Activated CD4-positive, alpha-beta T cell treated with anti-CD3 and anti-CD28 coated beads for 24 hours (primary cell): ENCODE measurements around the gene NUP42.
"Not testable (repeated sequence)": the region's sequence is repeated elsewhere in the genome, so short reads cannot be mapped to it uniquely, and the experiment has no call there.

Experiments
- DNase-seq, 2 donors: peaks; one replicate each; pipeline ENCODE4 v3.0.0-alpha.2; 2020; ENCODE audit warnings: low read depth in 2 of 2

NUP42 gene

GRCh38 chr7:23204241-23204640, 22.4 kb downstream of the NUP42 start:
- no peak for DNase-seq

- DNase-seq: no peak
These were observed 23.7 kb downstream of the NUP42 start for GRCh38 chr7:23205577-23205908.

GRCh38 chr7:23205909-23206767, 24.3 kb downstream of the NUP42 start:
- no peak for DNase-seq

DNA sequence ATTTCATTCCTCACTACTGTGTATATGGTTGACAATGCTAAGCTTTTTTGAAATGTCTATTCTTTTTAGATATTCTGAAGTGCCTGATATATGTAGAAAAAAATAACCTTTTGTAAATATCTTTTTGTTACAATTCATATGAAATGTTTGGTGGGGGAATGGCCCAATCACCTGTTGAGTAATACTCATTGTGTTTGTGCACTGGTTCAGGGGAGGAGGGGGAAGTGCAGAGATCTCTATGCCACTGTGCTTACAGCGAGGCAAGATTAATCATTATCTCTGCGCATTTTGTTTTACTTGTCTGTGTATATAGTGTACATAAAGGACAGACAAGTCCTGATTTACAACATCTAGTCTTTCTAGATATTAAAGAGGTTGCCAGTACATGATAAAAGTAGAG, 25.2 kb downstream of the NUP42 start:
- DNase-seq: no peak

DNA sequence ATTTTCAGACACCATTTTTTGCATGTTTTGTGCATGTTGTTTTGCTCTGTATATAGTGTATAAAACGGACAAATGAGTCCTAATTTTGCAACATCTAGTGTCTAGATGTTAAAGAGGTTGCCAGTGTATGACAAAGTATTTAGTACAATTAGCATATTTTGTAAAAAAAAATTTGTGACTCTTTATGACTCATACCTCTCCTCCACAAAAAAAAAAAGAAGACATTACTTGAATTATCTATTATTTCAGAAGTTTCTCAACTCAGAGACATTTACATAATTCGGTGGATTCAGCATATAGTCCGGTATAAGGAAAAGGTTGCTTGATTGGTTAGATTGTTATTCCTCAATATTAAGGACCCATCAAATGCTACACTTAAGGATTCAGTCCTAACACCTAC, 26.0 kb downstream of the NUP42 start:
- no peak for DNase-seq

GRCh38 chr7:23208316-23208715, 26.5 kb downstream of the NUP42 start:
- no peak for DNase-seq

DNA sequence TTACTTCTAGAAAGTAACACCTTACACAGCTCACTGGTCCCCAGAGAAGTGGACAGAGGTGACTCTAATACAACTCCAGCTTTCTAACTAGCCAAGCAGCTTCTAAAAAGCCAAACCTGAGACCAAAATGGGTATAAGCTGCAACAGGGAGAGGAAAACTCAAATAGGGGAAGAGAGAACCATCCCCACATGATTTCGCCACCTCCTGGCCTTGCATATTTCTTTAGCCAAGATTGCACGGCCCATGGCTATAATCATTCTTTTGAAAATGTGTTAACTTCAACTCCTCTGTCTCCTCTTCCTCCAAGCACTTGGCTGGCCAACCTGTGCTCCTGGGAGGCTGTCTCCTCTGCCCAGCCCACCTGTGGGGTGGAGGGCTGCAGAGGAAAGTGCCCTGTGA, 28.7 kb downstream of the NUP42 start:
- DNase-seq: no peak

DNA sequence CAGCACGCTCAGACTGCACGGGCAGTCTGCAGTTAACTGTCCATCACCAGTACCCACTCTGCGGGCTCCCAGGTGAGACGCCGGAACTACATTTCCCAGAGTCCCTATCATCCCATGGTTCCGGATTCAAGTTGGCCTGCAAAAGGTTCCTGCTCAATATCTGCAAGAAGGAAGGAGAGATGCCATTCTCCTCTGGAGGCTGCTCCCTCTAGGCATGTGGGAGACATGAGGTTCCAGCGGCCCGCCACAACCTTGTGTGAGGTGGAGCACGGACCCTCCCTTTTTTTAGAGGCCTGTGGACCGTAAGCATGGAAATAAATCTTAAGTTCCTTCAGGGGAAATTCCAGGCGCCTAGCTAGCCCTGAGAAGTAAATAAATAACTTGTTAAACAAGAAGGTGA, 29.7 kb downstream of the NUP42 start:
- DNase-seq: no peak

GRCh38 chr7:23212395-23212794, 30.5 kb downstream of the NUP42 start:
- DNase-seq: no peak

- DNase-seq: no peak
These were observed 31.0 kb downstream of the NUP42 start for GRCh38 chr7:23212841-23213240.

- DNase-seq: no peak
These were observed 31.9 kb downstream of the NUP42 start for GRCh38 chr7:23213755-23214154.

- no peak for DNase-seq
These were observed 32.6 kb downstream of the NUP42 start for GRCh38 chr7:23214423-23214822.

DNA sequence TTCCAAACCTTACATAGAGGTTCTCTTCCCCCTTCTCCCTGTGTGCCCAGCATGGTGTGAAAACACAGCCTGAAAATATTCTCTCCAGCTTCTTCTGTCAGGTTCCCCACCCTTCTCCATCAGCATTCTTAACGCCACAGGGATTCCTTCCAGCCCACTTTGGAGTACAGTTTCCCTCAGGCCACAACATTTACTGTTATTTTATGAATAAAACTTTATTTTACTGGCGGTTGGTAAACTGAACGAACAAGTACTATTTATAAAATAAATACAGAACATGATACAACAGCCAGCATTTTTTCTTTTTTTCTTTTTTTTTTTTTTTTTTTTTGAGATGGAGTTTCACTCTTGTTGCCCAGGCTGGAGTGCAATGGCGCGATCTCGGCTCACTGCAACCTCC, 33.1 kb downstream of the NUP42 start:
- no peak for DNase-seq

GRCh38 chr7:23216021-23216420, 34.2 kb downstream of the NUP42 start:
- no peak for DNase-seq

DNA sequence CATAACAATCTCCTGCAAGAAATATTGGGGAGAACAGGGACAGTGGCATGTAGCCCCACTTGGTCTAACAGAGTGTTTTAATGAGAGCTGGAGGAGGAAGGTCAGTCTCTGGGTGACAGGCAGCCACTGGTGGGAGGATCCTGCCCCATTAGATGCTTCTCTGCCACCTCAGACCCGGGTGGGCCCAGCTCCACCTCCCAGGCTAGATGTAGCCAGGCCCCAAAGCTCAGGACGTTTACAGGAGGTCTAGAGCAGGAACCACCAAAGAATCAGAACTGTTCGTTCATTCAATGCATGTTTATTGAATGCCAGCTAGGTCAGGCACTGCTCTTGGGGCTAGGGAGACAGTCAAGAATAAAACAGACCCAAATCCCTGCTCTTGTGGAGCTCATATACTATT, 36.3 kb downstream of the NUP42 start:
- DNase-seq: no peak

GRCh38 chr7:23220690-23221305, 39.0 kb downstream of the NUP42 start:
- DNase-seq: no peak

DNA sequence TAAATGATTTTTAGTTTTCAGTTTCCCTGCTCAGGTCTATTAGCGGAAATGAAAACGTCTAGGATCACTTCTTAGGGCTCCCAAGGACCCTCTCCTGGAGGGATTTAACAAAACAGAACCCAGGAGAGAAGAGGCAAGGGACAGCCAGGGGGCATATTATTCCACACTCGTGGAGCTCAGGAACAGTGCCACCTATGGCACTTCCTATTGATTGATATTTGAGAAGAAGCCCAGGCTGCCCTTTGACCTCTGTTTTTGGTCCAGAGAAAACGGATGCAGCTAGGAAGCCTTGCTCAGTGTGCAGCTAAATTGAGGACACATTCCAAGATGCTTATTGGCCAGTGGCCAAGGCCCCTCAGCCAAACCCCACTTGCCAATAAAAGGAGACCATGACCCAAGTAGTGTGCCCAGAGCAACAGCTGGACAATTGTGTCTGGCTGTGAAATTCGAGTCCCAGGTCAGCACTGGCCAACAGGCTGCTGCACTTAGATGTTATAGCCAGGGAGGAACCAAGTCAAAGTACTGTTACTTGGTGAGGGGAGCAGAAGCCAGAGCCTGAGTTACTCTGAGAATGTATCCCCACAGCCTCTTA, 40.7 kb downstream of the NUP42 start:
- no peak for DNase-seq

- DNase-seq: not testable (repeated sequence)
These were observed 42.5 kb downstream of the NUP42 start for GRCh38 chr7:23224364-23224763.

GRCh38 chr7:23226844-23227450, 45.1 kb downstream of the NUP42 start:
- no peak for DNase-seq

DNA sequence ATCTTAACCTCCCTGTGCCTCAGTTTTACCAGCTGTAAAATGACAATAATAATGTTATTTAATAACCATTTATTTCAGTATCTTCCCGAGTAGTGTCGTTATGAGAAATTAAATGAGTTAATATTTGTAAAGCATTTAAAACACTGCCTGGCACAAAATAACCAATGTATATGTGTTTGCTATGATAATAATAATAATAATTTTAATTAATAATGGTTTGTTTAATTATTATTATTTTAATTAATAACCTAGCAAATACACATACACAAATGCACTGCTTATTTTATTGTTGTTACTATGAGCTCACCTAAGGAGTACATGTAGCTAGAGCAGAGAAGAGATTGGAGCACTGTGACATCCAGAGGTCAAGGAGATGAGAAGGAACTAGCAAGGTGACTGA, 46.6 kb downstream of the NUP42 start:
- DNase-seq: no peak

DNA sequence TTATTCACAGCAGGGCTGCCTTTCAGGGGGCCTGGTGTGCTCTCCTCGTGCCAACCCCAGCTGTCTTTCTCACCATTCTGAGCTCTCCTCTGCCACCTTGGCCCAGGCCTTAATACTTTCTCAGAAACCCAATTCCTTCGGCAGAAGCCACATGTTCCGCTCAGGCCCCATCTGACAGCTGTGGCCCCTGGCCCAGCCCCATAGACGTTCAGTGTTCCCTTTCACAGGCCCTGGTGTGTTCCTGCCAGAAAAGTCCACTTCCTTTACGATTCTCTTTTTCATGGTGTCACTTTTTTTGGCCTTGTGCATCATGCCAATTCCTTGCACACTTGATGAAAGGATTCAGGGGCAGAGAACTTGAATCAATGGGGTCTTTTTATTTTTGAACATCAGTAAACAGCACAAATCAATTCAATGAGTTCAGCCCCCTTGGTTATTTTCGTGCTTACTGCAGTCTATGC, 48.8 kb downstream of the NUP42 start:
- no peak for DNase-seq

DNA sequence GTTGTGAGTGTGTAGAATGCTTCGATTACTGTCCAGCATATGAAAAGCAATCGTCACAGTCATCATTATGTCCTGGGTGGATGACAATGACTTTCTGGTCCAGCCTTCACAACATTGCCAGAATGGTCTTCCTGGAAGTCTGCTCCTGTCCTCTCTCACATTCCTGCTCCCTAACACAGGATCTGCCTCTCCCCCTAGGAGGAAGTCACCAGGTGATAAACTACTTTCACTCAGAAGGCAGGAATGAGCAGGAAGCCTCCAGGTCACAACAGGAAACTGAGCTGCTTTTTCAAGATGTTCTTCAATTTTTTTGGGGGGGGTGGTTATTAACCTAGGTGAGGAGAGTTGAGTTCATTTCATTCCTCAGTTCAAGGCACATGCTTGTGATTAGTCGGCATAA, 51.1 kb downstream of the NUP42 start:
- no peak for DNase-seq
